Measurements from ENCODE around the gene P2RY6. TPM values are rescaled to one million over a fixed set of nuclear protein-coding genes. Genes with fewer than 3 reads are reported as not detected.

P2RY6 gene
- total RNA-seq, 1 experiment from 2014 or later, result 34.7 TPM

- Histone ChIP-seq H2AFZ (no peak overlapping the region), H4K20me1 (ENCODE audit: insufficient read depth) (peaks cover 10% of the 10 kb centered on the region), H3F3A (ENCODE audit: insufficient read depth, low read depth) (peaks cover 15% of the 10 kb centered on the region; the same call in 1 of the 2 replicates), H3K36me3 (ENCODE audit: low read depth) (no peaks in the 10 kb centered on the region), H3K9me2 (ENCODE audit: insufficient read depth) (no peaks in the 10 kb centered on the region), H3K4me1 (replicated peaks; ENCODE audit: insufficient read depth) (peaks cover 10% of the 10 kb centered on the region), H3K27ac (no peak overlapping the region), H3K27me3 (ENCODE audit: insufficient read depth, low read depth) (no peaks in the 10 kb centered on the region), H3K9me3 (ENCODE audit: insufficient read depth, low read depth) (no peaks in the 10 kb centered on the region), H3K79me2 (ENCODE audit: low read depth) (no peaks in the 10 kb centered on the region), H3K4me3 (no peak overlapping the region), H3K4me2 (no peak overlapping the region)
- POLR2A ChIA-PET (ENCODE audit: unreplicated experiment), result no interaction called here
- CTCF ChIA-PET, result no interaction called here
- no peak for DNase-seq
- BruUV-seq (replicated peaks), result no TSS peak
- TF ChIP-seq, protein P1, sequence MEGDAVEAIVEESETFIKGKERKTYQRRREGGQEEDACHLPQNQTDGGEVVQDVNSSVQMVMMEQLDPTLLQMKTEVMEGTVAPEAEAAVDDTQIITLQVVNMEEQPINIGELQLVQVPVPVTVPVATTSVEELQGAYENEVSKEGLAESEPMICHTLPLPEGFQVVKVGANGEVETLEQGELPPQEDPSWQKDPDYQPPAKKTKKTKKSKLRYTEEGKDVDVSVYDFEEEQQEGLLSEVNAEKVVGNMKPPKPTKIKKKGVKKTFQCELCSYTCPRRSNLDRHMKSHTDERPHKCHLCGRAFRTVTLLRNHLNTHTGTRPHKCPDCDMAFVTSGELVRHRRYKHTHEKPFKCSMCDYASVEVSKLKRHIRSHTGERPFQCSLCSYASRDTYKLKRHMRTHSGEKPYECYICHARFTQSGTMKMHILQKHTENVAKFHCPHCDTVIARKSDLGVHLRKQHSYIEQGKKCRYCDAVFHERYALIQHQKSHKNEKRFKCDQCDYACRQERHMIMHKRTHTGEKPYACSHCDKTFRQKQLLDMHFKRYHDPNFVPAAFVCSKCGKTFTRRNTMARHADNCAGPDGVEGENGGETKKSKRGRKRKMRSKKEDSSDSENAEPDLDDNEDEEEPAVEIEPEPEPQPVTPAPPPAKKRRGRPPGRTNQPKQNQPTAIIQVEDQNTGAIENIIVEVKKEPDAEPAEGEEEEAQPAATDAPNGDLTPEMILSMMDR (conservative IDR thresholded peaks at IDR 0.05), result no peak
- no peak for TF ChIP-seq EZH2 (IDR thresholded peaks at IDR 0.05; ENCODE audit: low read depth)
- intact Hi-C loops (cut with micrococcal nuclease; ENCODE audit: unreplicated experiment), result no loop called here
Observed at GRCh38 chr11:73322382-73323306, 50.5 kb downstream of the P2RY6 start.

DNA sequence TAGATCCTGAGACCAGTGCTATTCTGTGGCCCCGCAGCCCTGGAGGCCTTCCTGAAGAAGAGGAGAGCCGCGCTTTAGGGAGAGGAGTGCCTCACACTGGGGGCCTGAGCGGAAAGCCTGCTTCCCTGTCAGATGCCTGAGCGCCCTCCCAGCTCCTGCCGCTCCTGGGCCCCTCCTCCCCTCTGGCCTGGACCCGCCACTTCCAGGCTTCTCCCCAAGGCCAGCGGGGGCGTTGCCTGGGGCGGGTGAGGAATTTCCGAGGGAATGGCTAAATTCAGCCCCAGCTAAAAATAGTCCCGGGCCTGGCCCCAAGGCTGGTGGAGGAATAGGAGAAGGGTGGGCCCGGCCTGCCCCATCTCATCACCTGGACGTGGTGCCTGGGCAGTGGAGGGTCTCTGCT is 51.3 kb downstream of the P2RY6 start:
- ChIA-PET CTCF (interaction anchor here (0.6 kb wide), 1 partner anchor 16 kb away, joined by 6 read pairs; no protein-coding TSS in a partner anchor), POLR2A (ENCODE audit: unreplicated experiment) (no interaction called here)
- no peaks in the 10 kb centered on the region for H3K27me3 ChIP-seq (ENCODE audit: insufficient read depth, low read depth)

GRCh38 chr11:73324116-73324515 is 52.0 kb downstream of the P2RY6 start:
- POLR2A ChIA-PET (ENCODE audit: unreplicated experiment), result no interaction called here
- Histone ChIP-seq H3K4me1 (replicated peaks; ENCODE audit: insufficient read depth) (peaks cover 12% of the 10 kb centered on the region), H3K79me2 (ENCODE audit: low read depth) (no peaks in the 10 kb centered on the region), H2AFZ (no peak overlapping the region), H4K20me1 (ENCODE audit: insufficient read depth) (peaks cover 7% of the 10 kb centered on the region; the same call in 1 of the 2 replicates), H3K9me2 (ENCODE audit: insufficient read depth) (no peaks in the 10 kb centered on the region), H3K27ac (no peak overlapping the region), H3F3A (ENCODE audit: insufficient read depth, low read depth) (peaks cover 16% of the 10 kb centered on the region; the same call in 1 of the 2 replicates), H3K27me3 (ENCODE audit: insufficient read depth, low read depth) (no peaks in the 10 kb centered on the region), H3K4me3 (no peak overlapping the region), H3K9me3 (ENCODE audit: insufficient read depth, low read depth) (no peaks in the 10 kb centered on the region), H3K4me2 (no peak overlapping the region), H3K36me3 (ENCODE audit: low read depth) (no peaks in the 10 kb centered on the region)
- TF ChIP-seq, protein P1 (conservative IDR thresholded peaks at IDR 0.05), result no peak
- TF ChIP-seq EZH2 (IDR thresholded peaks at IDR 0.05; ENCODE audit: low read depth), result no peak
- intact Hi-C loops (cut with micrococcal nuclease; ENCODE audit: unreplicated experiment), result no loop called here
- DNase-seq, result no peak
- CTCF ChIA-PET, result interaction anchor here (0.6 kb wide), 1 partner anchor 17 kb away, joined by 6 read pairs; no protein-coding TSS in a partner anchor
- BruUV-seq (replicated peaks), result no TSS peak

More for the DNA sequence above, 51.3 kb downstream of the P2RY6 start:
- H2AFZ ChIP-seq, result no peak overlapping the region
- intact Hi-C loops (cut with micrococcal nuclease; ENCODE audit: unreplicated experiment), result no loop called here
- H4K20me1 ChIP-seq (ENCODE audit: insufficient read depth), result peaks cover 7% of the 10 kb centered on the region; the same call in 1 of the 2 replicates
- H3K36me3 ChIP-seq (ENCODE audit: low read depth), result no peaks in the 10 kb centered on the region
- H3K4me2 ChIP-seq, result no peak overlapping the region
- BruUV-seq (replicated peaks), result no TSS peak
- H3K27ac ChIP-seq, result no peak overlapping the region
- H3K9me3 ChIP-seq (ENCODE audit: insufficient read depth, low read depth), result no peaks in the 10 kb centered on the region
- no peaks in the 10 kb centered on the region for H3K9me2 ChIP-seq (ENCODE audit: insufficient read depth)
- TF ChIP-seq, protein P1 (conservative IDR thresholded peaks at IDR 0.05), result no peak
- TF ChIP-seq EZH2 (IDR thresholded peaks at IDR 0.05; ENCODE audit: low read depth), result no peak
- no peak overlapping the region for H3K4me3 ChIP-seq
- DNase-seq, result no peak
- H3K79me2 ChIP-seq (ENCODE audit: low read depth), result no peaks in the 10 kb centered on the region
- H3K4me1 ChIP-seq (replicated peaks; ENCODE audit: insufficient read depth), result peaks cover 12% of the 10 kb centered on the region
- H3F3A ChIP-seq (ENCODE audit: insufficient read depth, low read depth), result peaks cover 16% of the 10 kb centered on the region; the same call in 1 of the 2 replicates
